ENCODE measurements around the gene XRRA1. TPM values are rescaled to one million over a fixed set of nuclear protein-coding genes. Genes with fewer than 3 reads are reported as not detected.

The XRRA1 gene
- total RNA-seq, 1 donor from 2014 or later, result 8.9 TPM

- peaks cover 18% of the 10 kb centered on the region for H3K4me1 ChIP-seq (ENCODE audit: insufficient read depth, low read length)
- no peak for FAIRE-seq
- H3K9ac ChIP-seq (ENCODE audit: low read length), result no peak overlapping the region
- peaks cover 5% of the 10 kb centered on the region for H4K20me1 ChIP-seq (ENCODE audit: insufficient read depth, low read length)
- no peaks in the 10 kb centered on the region for H3K9me3 Mint-ChIP-seq (ENCODE audit: unreplicated experiment)
- H3K27me3 ChIP-seq (ENCODE audit: insufficient read depth, low read length), result no peaks in the 10 kb centered on the region
- H3K36me3 Mint-ChIP-seq (ENCODE audit: low read depth, unreplicated experiment), result peaks cover 18% of the 10 kb centered on the region
- H3K36me3 ChIP-seq (ENCODE audit: insufficient read depth, low read length), result peaks cover 12% of the 10 kb centered on the region
- H3K79me2 ChIP-seq (ENCODE audit: insufficient read depth, low read length), result no peaks in the 10 kb centered on the region
- no peak overlapping the region for H3K4me3 Mint-ChIP-seq (ENCODE audit: unreplicated experiment)
- TF ChIP-seq EZH2 (IDR thresholded peaks at IDR 0.05; ENCODE audit: insufficient read depth, low read length) (no peak), CTCF (IDR thresholded peaks at IDR 0.05; ENCODE audit: insufficient read depth, low read depth, low read length) (no peak)
- H3K27ac ChIP-seq (ENCODE audit: low read depth, low read length), result no peak overlapping the region
- DNase-seq (ENCODE audit: low read depth), result no peak
- no peak overlapping the region for H3K4me2 ChIP-seq (ENCODE audit: low read length)
- no peak overlapping the region for H3K27ac Mint-ChIP-seq (ENCODE audit: unreplicated experiment)
- H3K27me3 Mint-ChIP-seq (ENCODE audit: low read depth, unreplicated experiment), result no peaks in the 10 kb centered on the region
- H3K4me3 ChIP-seq (ENCODE audit: insufficient read depth, low read depth, low read length), result no peak overlapping the region
- H3K4me1 Mint-ChIP-seq (ENCODE audit: low read depth, unreplicated experiment), result peaks cover 18% of the 10 kb centered on the region
- no peak overlapping the region for H2AFZ ChIP-seq (ENCODE audit: low read depth, low read length)
- no peaks in the 10 kb centered on the region for H3K9me3 ChIP-seq (ENCODE audit: insufficient read depth, low read depth, low read length)
Observed at GRCh38 chr11:74845978-74846517, 102.8 kb downstream of the XRRA1 start.

DNA sequence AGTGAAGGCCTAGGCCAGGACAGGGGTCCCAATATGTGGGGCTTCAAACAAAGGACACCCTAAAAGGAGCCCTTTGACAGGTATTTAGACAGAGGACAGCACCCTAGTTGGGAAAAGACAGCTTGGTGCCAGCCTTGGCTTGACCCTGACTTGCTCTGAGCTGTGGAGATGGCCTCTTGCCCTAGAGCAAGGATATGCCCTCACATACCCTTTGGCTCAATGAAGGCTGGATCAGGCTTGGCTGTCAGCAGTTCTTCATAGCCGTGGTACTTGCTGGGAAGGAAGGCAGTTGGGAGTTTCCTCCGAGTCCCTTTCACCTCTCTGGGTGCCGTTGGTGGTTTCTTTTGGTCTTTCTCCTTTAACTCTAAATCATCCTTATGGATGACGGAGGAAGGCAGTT lies 104.0 kb downstream of the XRRA1 start:
- H3K27ac Mint-ChIP-seq (ENCODE audit: unreplicated experiment), result no peak overlapping the region
- no peak for FAIRE-seq

More for the DNA sequence above, 104.0 kb downstream of the XRRA1 start:
- Histone ChIP-seq H3K4me2 (ENCODE audit: low read length) (no peak overlapping the region), H4K20me1 (ENCODE audit: insufficient read depth, low read length) (peaks cover 5% of the 10 kb centered on the region), H3K79me2 (ENCODE audit: insufficient read depth, low read length) (no peaks in the 10 kb centered on the region), H3K36me3 (ENCODE audit: insufficient read depth, low read length) (peaks cover 12% of the 10 kb centered on the region), H3K27ac (ENCODE audit: low read depth, low read length) (no peak overlapping the region), H3K4me1 (ENCODE audit: insufficient read depth, low read length) (peaks cover 10% of the 10 kb centered on the region), H3K9ac (ENCODE audit: low read length) (no peak overlapping the region), H3K27me3 (ENCODE audit: insufficient read depth, low read length) (no peaks in the 10 kb centered on the region), H3K9me3 (ENCODE audit: insufficient read depth, low read depth, low read length) (no peaks in the 10 kb centered on the region), H3K4me3 (ENCODE audit: insufficient read depth, low read depth, low read length) (no peak overlapping the region), H2AFZ (ENCODE audit: low read depth, low read length) (no peak overlapping the region)
- Mint-ChIP-seq H3K4me3 (ENCODE audit: unreplicated experiment) (no peak overlapping the region), H3K9me3 (ENCODE audit: unreplicated experiment) (no peaks in the 10 kb centered on the region), H3K4me1 (ENCODE audit: low read depth, unreplicated experiment) (peaks cover 16% of the 10 kb centered on the region), H3K27me3 (ENCODE audit: low read depth, unreplicated experiment) (no peaks in the 10 kb centered on the region), H3K36me3 (ENCODE audit: low read depth, unreplicated experiment) (peaks cover 15% of the 10 kb centered on the region)
- TF ChIP-seq CTCF (IDR thresholded peaks at IDR 0.05; ENCODE audit: insufficient read depth, low read depth, low read length) (no peak), EZH2 (IDR thresholded peaks at IDR 0.05; ENCODE audit: insufficient read depth, low read length) (no peak)
- no peak for DNase-seq (ENCODE audit: low read depth)

Measured in astrocyte (in vitro differentiated cells and primary cell).